ENCODE measurements around the gene KCTD19.

GRCh38 chr16:67258161-67258835 is 68.2 kb downstream of the KCTD19 start:
- TF ChIP-seq GATA2 (IDR thresholded peaks at IDR 0.05; ENCODE audit: low read depth, low read length): no peak
- TF ChIP-seq GATA3 (IDR thresholded peaks at IDR 0.05; ENCODE audit: low read depth, low read length): no peak

Data from SH-SY5Y (cell line).